HEK293T (cell line): ENCODE results near the gene G6PD.

Source experiments
- CTCF ChIA-PET: fragments of 350-600 bp; formaldehyde crosslinking; extraction: SDS; loops from one replicate; lab custom pipeline; 2021; ENCODE audit warnings: antibody characterized with exemption, inconsistent platforms; lab: Yijun Ruan, JAX
- POLR2A ChIA-PET: fragments of 350-600 bp; formaldehyde crosslinking; extraction: SDS; loops from one replicate; lab custom pipeline; 2020; ENCODE audit warnings: antibody characterized with exemption, inconsistent platforms; lab: Yijun Ruan, JAX
- DNase-seq: peaks from one replicate; pipeline ENCODE4 v3.0.0; 2012; ENCODE audit warnings: mixed read lengths; ENCODE audit errors: extremely low spot score
- ARNT ChIP-seq: fragments of 450-650 bp; IDR thresholded peaks from 2 replicates; pipeline ENCODE4 v1.6.1; 2017; ENCODE audit warnings: mild to moderate bottlenecking
- BHLHE40 ChIP-seq: fragments of 450-650 bp; IDR thresholded peaks from 2 replicates; pipeline ENCODE4 v1.6.1; 2016; ENCODE audit warnings: mild to moderate bottlenecking, moderate library complexity, borderline replicate concordance
- CTBP1 ChIP-seq: fragments of 450-650 bp; IDR thresholded peaks from 2 replicates; pipeline ENCODE4 v1.6.1; 2016; ENCODE audit warnings: borderline replicate concordance
- ELF4 ChIP-seq: fragments of 450-650 bp; IDR thresholded peaks from 2 replicates; pipeline ENCODE4 v1.6.1; 2017; ENCODE audit warnings: antibody characterized with exemption
- FOXA1 ChIP-seq: fragments of 450-650 bp; IDR thresholded peaks from 2 replicates; pipeline ENCODE4 v1.6.1; 2016; ENCODE audit warnings: mild to moderate bottlenecking
- FOXK2 ChIP-seq: fragments of 450-650 bp; IDR thresholded peaks from 2 replicates; pipeline ENCODE4 v1.6.1; 2016; ENCODE audit warnings: mild to moderate bottlenecking
- FOXM1 ChIP-seq: fragments of 450-650 bp; IDR thresholded peaks from 2 replicates; pipeline ENCODE4 v1.6.1; 2017; ENCODE audit warnings: mild to moderate bottlenecking, borderline replicate concordance
- HDGF ChIP-seq: fragments of 450-650 bp; IDR thresholded peaks from 2 replicates; pipeline ENCODE4 v1.6.1; 2017; ENCODE audit warnings: antibody characterized with exemption, borderline replicate concordance
- L3MBTL2 ChIP-seq: fragments of 450-650 bp; conservative IDR thresholded peaks from 2 replicates; pipeline ENCODE4 v1.6.1; 2016; ENCODE audit warnings: mild to moderate bottlenecking
- LEF1 ChIP-seq: fragments of 450-650 bp; IDR thresholded peaks from 2 replicates; pipeline ENCODE4 v1.6.1; 2017; ENCODE audit warnings: mild to moderate bottlenecking, borderline replicate concordance
- NFRKB ChIP-seq: fragments of 450-650 bp; IDR thresholded peaks from 2 replicates; pipeline ENCODE4 v1.6.1; 2016; ENCODE audit warnings: mild to moderate bottlenecking, moderate library complexity
- SP1 ChIP-seq: fragments of 450-650 bp; IDR thresholded peaks from 2 replicates; pipeline ENCODE4 v1.6.1; 2017
- SUZ12 ChIP-seq: fragments of 450-650 bp; IDR thresholded peaks from 2 replicates; pipeline ENCODE4 v1.6.1; 2016; ENCODE audit warnings: mild to moderate bottlenecking
- TARDBP ChIP-seq: fragments of 450-650 bp; IDR thresholded peaks from 2 replicates; pipeline ENCODE4 v1.6.1; 2016
- ZNF384 ChIP-seq: fragments of 450-650 bp; IDR thresholded peaks from 2 replicates; pipeline ENCODE4 v1.6.1; 2016
- TF ChIP-seq, protein P1 (sequence below): fragments of 450-650 bp; IDR thresholded peaks from 2 replicates; pipeline ENCODE4 v1.6.1; 2016

G6PD gene

GRCh38 chrX:154515090-154515965 is 31.3 kb downstream of the G6PD start:
- ChIA-PET POLR2A (interaction anchor here (0.9 to 4.6 kb wide), 4 partner anchors 12 to 37 kb away, joined by 3 to 21 read pairs (median 6); partner anchors contain the start of genes LAGE3 and SLC10A3), CTCF (no interaction called here)
- TF ChIP-seq NFRKB (no peak), HDGF (no peak), TARDBP (no peak), ARNT (no peak), ELF4 (no peak)
- TF ChIP-seq, protein P1, sequence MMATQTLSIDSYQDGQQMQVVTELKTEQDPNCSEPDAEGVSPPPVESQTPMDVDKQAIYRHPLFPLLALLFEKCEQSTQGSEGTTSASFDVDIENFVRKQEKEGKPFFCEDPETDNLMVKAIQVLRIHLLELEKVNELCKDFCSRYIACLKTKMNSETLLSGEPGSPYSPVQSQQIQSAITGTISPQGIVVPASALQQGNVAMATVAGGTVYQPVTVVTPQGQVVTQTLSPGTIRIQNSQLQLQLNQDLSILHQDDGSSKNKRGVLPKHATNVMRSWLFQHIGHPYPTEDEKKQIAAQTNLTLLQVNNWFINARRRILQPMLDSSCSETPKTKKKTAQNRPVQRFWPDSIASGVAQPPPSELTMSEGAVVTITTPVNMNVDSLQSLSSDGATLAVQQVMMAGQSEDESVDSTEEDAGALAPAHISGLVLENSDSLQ, result no peak
- DNase-seq, result no peak

DNA sequence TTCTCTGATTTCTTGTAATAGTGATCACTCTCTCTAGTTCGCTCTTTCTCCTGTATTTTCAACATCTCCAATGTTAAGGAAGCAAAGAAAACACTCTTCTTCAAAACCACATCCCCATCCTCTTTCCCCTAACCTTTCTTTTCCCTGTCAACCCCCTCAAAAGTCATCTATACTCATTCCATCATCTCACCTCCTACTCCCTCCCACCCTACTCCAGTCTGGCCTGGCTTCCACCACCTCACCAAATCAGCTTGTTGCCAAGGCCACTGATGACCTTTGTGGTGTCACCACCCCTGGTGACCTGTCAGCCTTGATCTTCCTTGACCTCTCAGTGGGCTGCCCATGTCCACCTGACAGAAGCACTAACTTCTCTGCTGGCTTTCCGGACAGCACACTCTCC is 32.9 kb downstream of the G6PD start:
- POLR2A ChIA-PET, result interaction anchor here (4.6 kb wide), 1 partner anchor 24 kb away, joined by 21 read pairs; the partner anchor contains the start of gene SLC10A3
- CTCF ChIA-PET, result no interaction called here
- no peak for TF ChIP-seq TARDBP
- no peak for TF ChIP-seq BHLHE40
- no peak for TF ChIP-seq CTBP1
- no peak for TF ChIP-seq ELF4
- no peak for TF ChIP-seq HDGF
- no peak for TF ChIP-seq SUZ12
- TF ChIP-seq, protein P1, result no peak
- no peak for TF ChIP-seq SP1
- no peak for TF ChIP-seq L3MBTL2
- TF ChIP-seq ZNF384, result no peak
- no peak for TF ChIP-seq LEF1
- no peak for TF ChIP-seq FOXM1

GRCh38 chrX:154512879-154513553 is 33.6 kb downstream of the G6PD start:
- TF ChIP-seq CTBP1 (no peak), SP1 (no peak), ELF4 (no peak), HDGF (no peak), NFRKB (no peak), SUZ12 (no peak)
- ChIA-PET CTCF (no interaction called here), POLR2A (interaction anchor here (4.6 kb wide), 1 partner anchor 23 kb away, joined by 21 read pairs; the partner anchor contains the start of gene SLC10A3)
- DNase-seq, result no peak

More for the DNA sequence above, 32.9 kb downstream of the G6PD start:
- DNase-seq, result no peak

DNA sequence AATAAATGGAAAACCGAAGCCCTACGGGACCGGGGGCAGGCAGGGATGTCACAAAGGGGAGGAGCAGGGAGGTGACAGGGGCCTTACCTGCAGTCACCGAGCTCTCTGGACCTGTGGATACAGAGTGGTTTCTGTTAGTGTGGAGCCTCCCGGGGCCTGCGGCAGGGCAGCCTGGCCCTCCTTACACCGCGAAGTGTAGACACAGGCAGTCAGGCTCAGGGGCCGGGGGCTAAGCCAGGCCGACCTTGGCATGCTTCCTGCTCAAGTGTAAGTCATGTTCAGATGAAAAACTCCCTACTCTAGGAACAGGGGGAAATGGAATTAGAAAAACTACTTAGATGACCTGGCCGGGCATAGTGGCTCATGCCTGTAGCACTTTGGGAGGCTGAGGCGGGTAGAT is 34.9 kb downstream of the G6PD start:
- ChIA-PET CTCF (no interaction called here), POLR2A (no interaction called here)
- no peak for TF ChIP-seq HDGF
- DNase-seq, result no peak

GRCh38 chrX:154509455-154509854 is 37.2 kb downstream of the G6PD start:
- no peak for DNase-seq
- ChIA-PET POLR2A (no interaction called here), CTCF (no interaction called here)
- TF ChIP-seq, protein P1, result no peak
- TF ChIP-seq ZNF384, result no peak
- no peak for TF ChIP-seq SUZ12
- TF ChIP-seq NFRKB, result no peak
- no peak for TF ChIP-seq FOXM1
- no peak for TF ChIP-seq L3MBTL2
- TF ChIP-seq FOXA1, result no peak
- TF ChIP-seq BHLHE40, result no peak
- no peak for TF ChIP-seq ARNT
- TF ChIP-seq FOXK2, result no peak
- TF ChIP-seq ELF4, result no peak
- TF ChIP-seq HDGF, result no peak

GRCh38 chrX:154508384-154508745 is 38.3 kb downstream of the G6PD start:
- TF ChIP-seq, protein P1, result no peak
- TF ChIP-seq CTBP1, result no peak
- TF ChIP-seq SP1, result no peak
- no peak for TF ChIP-seq LEF1
- TF ChIP-seq ZNF384, result no peak
- no peak for TF ChIP-seq FOXM1
- TF ChIP-seq ELF4, result no peak
- ChIA-PET CTCF (no interaction called here), POLR2A (interaction anchor here (1.3 kb wide), 1 partner anchor 18 kb away, joined by 6 read pairs; the partner anchor contains the start of gene SLC10A3)
- DNase-seq, result no peak
